Transverse colon (tissue), 3 donors: ENCODE data around the gene HACL1.
"Not testable (repeated sequence)": the region's sequence is repeated elsewhere in the genome, so short reads cannot be mapped to it uniquely, and the experiment has no call there.

Experiments
- CTCF ChIP-seq, 5 experiments: fragments of 200-600 bp in 3 of 5; fragments of 450-650 bp in 2 of 5; sonication (generic) in 3 of 5; IDR thresholded peaks; 1 replicate in 2 of 5; 2 replicates in 3 of 5; pipeline ENCODE4 v1.5.1; 2016 to 2017; ENCODE audit warnings: antibody characterized with exemption in 5 of 5, inconsistent platforms in 3 of 5, mild to moderate bottlenecking in 2 of 5, moderate library complexity in 1 of 5
- EP300 ChIP-seq: sonication (generic); formaldehyde crosslinking; IDR thresholded peaks from one replicate; pipeline ENCODE4 v1.6.1; 2017; ENCODE audit warnings: antibody characterized with exemption, low read depth
- POLR2A ChIP-seq: fragments of 450-650 bp; IDR thresholded peaks from one replicate; pipeline ENCODE4 v1.6.1; 2016; ENCODE audit warnings: antibody characterized with exemption, mild to moderate bottlenecking, moderate library complexity

- TF ChIP-seq POLR2A; EP300; CTCF (IDR thresholded peaks at IDR 0.05): not testable (repeated sequence)
Measured at GRCh38 chr3:15602816-15603215, 1.4 kb upstream of the HACL1 start.
